GM19193 (cell line): Measurements from ENCODE around the gene BARX1.

Experiments used
- POLR2A ChIP-seq: IDR thresholded peaks from 4 replicates; pipeline ENCODE4 v1.6.1; 2011; ENCODE audit not compliant: insufficient read depth, insufficient read length; ENCODE audit errors: extremely low read depth

BARX1 gene

GRCh38 chr9:93974151-93974550 is 19.0 kb upstream of the BARX1 start:
- TF ChIP-seq POLR2A, result no peak

- TF ChIP-seq POLR2A, result no peak
Measured at GRCh38 chr9:93969328-93969661, 14.1 kb upstream of the BARX1 start.

- no peak for TF ChIP-seq POLR2A
Measured at GRCh38 chr9:93968451-93969327, 13.5 kb upstream of the BARX1 start.

- no peak for TF ChIP-seq POLR2A
Measured at GRCh38 chr9:93967020-93967803, 12.1 kb upstream of the BARX1 start.

GRCh38 chr9:93965830-93966577 is 10.8 kb upstream of the BARX1 start:
- TF ChIP-seq POLR2A, result no peak

GRCh38 chr9:93964685-93965084 is 9.5 kb upstream of the BARX1 start:
- TF ChIP-seq POLR2A, result no peak

- TF ChIP-seq POLR2A, result no peak
Measured at GRCh38 chr9:93963969-93964368, 8.8 kb upstream of the BARX1 start.

GRCh38 chr9:93962561-93963440 is 7.6 kb upstream of the BARX1 start:
- no peak for TF ChIP-seq POLR2A

- TF ChIP-seq POLR2A, result no peak
Measured at GRCh38 chr9:93962017-93962416, 6.9 kb upstream of the BARX1 start.

GRCh38 chr9:93960971-93961841 is 6.1 kb upstream of the BARX1 start:
- no peak for TF ChIP-seq POLR2A

- no peak for TF ChIP-seq POLR2A
Measured at GRCh38 chr9:93960221-93960970, 5.2 kb upstream of the BARX1 start.

GRCh38 chr9:93959739-93960154 is 4.6 kb upstream of the BARX1 start:
- no peak for TF ChIP-seq POLR2A
